Gastrocnemius medialis (tissue), 4 donors: ENCODE data around the gene CCDC192. TPM values are rescaled to one million over a fixed set of nuclear protein-coding genes. Genes with fewer than 3 reads are reported as not detected.

Source experiments
- ATAC-seq, 2 donors: fragments of 150-250 bp; one replicate each; pipeline ENCODE4 v1.9.1; 2016
- DNase-seq, 2 donors: peaks; one replicate each; pipeline ENCODE4 v3.0.0-alpha.2; 2019
- H3K27ac ChIP-seq, 4 donors: fragments of 200-600 bp; sonication (generic); 1 replicate in 1 of 4; 2 replicates in 3 of 4; pipeline ENCODE4 v1.5.1; 2016 to 2018; ENCODE audit warnings: mild to moderate bottlenecking in 2 of 4, moderate library complexity in 1 of 4
- H3K27me3 ChIP-seq, 3 donors: fragments of 200-600 bp; sonication (generic) in 2 of 3; 1 replicate in 1 of 3; 2 replicates in 2 of 3; pipeline versions ENCODE4 v1.5.1 to v1.6.0; 2016 to 2019; ENCODE audit warnings: mild to moderate bottlenecking in 1 of 3, moderate library complexity in 1 of 3
- H3K36me3 ChIP-seq, 2 donors: fragments of 200-600 bp; sonication (generic) in 1 of 2; one replicate each; pipeline ENCODE4 v1.5.1; 2017 to 2018
- H3K4me1 ChIP-seq, 2 donors: fragments of 200-600 bp; sonication (generic) in 1 of 2; one replicate each; pipeline ENCODE4 v1.5.1; 2016 to 2017; ENCODE audit warnings: mild to moderate bottlenecking in 2 of 2
- H3K4me3 ChIP-seq, 4 donors: fragments of 200-600 bp; sonication (generic) in 3 of 4; 1 replicate in 1 of 4; 2 replicates in 3 of 4; pipeline ENCODE4 v1.5.1; 2016 to 2019; ENCODE audit warnings: mild to moderate bottlenecking in 2 of 4
- H3K9me3 ChIP-seq, 3 donors: fragments of 200-600 bp; sonication (generic) in 2 of 3; 1 replicate in 1 of 3; 2 replicates in 2 of 3; pipeline ENCODE4 v1.5.1; 2016 to 2019
- CTCF ChIP-seq, 5 experiments: fragments of 450-650 bp in 3 of 5; fragments of 200-600 bp in 2 of 5; sonication (generic) in 2 of 5; IDR thresholded peaks in 4 of 5; conservative IDR thresholded peaks in 1 of 5; 1 replicate in 4 of 5; 2 replicates in 1 of 5; pipeline ENCODE4 v1.5.1; 2016 to 2019; ENCODE audit warnings: antibody characterized with exemption in 5 of 5, mild to moderate bottlenecking in 3 of 5, moderate library complexity in 3 of 5
- POLR2A ChIP-seq, 2 donors: fragments of 450-650 bp; IDR thresholded peaks; one replicate each; pipeline ENCODE4 v1.6.1; 2017; ENCODE audit warnings: antibody characterized with exemption in 2 of 2, mild to moderate bottlenecking in 2 of 2, moderate library complexity in 2 of 2
- in situ Hi-C, 4 donors: fragments of 200-750 bp; cut with MboI; loops; one replicate each; pipeline versions ENCODE4 v1.15.0 to v1.8.0; 2017; ENCODE audit warnings: low sequenced_read_pairs in 4 of 4
- intact Hi-C: fragments of 100-400 bp; cut with DNase I; formaldehyde crosslinking; loops from one replicate; pipeline ENCODE4 v1.15.1; 2023; ENCODE audit warnings: low total_unique reads
- total RNA-seq, 4 donors: library from RNA; depleted of rRNA; stranded (reverse); fragments of >200 nt; gene quantifications; one replicate each; pipeline versions ENCODE4 v1.1.0 to v1.2.3, GENCODE V29; 2016

CCDC192 gene
- total RNA-seq, 4 donors from 2014 or later: not detected

- in situ Hi-C loops: no loop called here
- no peaks in the 10 kb centered on the region for H3K9me3 ChIP-seq
- intact Hi-C loops: no loop called here
- no peak for TF ChIP-seq CTCF (IDR thresholded peaks at IDR 0.05 in 4 of 5, conservative IDR thresholded peaks at IDR 0.05 in 1 of 5)
- no peaks in the 10 kb centered on the region for H3K27me3 ChIP-seq
- no peak for ATAC-seq
- H3K4me1 ChIP-seq: peaks cover 0 to 5% of the 10 kb centered on the region in 2 donors
- H3K36me3 ChIP-seq: no peaks in the 10 kb centered on the region
- DNase-seq: no peak
- no peak overlapping the region for H3K27ac ChIP-seq
- no peak overlapping the region for H3K4me3 ChIP-seq
These were observed 209.2 kb downstream of the CCDC192 start for GRCh38 chr5:127912411-127912810.

GRCh38 chr5:127916885-127917573 is 213.8 kb downstream of the CCDC192 start:
- no peak for DNase-seq
- in situ Hi-C loops: no loop called here
- no peak overlapping the region for H3K27ac ChIP-seq

GRCh38 chr5:127919006-127919796 is 216.0 kb downstream of the CCDC192 start:
- no peaks in the 10 kb centered on the region for H3K9me3 ChIP-seq
- TF ChIP-seq POLR2A (IDR thresholded peaks at IDR 0.05) (no peak), CTCF (IDR thresholded peaks at IDR 0.05 in 4 of 5, conservative IDR thresholded peaks at IDR 0.05 in 1 of 5) (no peak)
- intact Hi-C loops: no loop called here
- H3K4me3 ChIP-seq: no peak overlapping the region
- ATAC-seq: no peak
- no peaks in the 10 kb centered on the region for H3K4me1 ChIP-seq
- no peaks in the 10 kb centered on the region for H3K27me3 ChIP-seq
- no peaks in the 10 kb centered on the region for H3K36me3 ChIP-seq
- in situ Hi-C loops: no loop called here
- no peak overlapping the region for H3K27ac ChIP-seq
- DNase-seq: no peak

More at GRCh38 chr5:127916885-127917573, 213.8 kb downstream of the CCDC192 start:
- TF ChIP-seq POLR2A (IDR thresholded peaks at IDR 0.05) (no peak), CTCF (IDR thresholded peaks at IDR 0.05 in 4 of 5, conservative IDR thresholded peaks at IDR 0.05 in 1 of 5) (no peak)
- intact Hi-C loops: no loop called here
- H3K27me3 ChIP-seq: no peaks in the 10 kb centered on the region
- no peak overlapping the region for H3K4me3 ChIP-seq
- ATAC-seq: no peak
- no peaks in the 10 kb centered on the region for H3K4me1 ChIP-seq
- no peaks in the 10 kb centered on the region for H3K9me3 ChIP-seq
- H3K36me3 ChIP-seq: no peaks in the 10 kb centered on the region

- H3K9me3 ChIP-seq: no peaks in the 10 kb centered on the region
- intact Hi-C loops (no loop called here), in situ Hi-C loops (no loop called here)
- no peaks in the 10 kb centered on the region for H3K27me3 ChIP-seq
- H3K36me3 ChIP-seq: no peaks in the 10 kb centered on the region
- H3K4me1 ChIP-seq: no peaks in the 10 kb centered on the region
- TF ChIP-seq POLR2A (IDR thresholded peaks at IDR 0.05): no peak
- TF ChIP-seq CTCF (IDR thresholded peaks at IDR 0.05 in 4 of 5, conservative IDR thresholded peaks at IDR 0.05 in 1 of 5): no peak
- H3K4me3 ChIP-seq: no peak overlapping the region
- DNase-seq: no peak
- H3K27ac ChIP-seq: no peak overlapping the region
- no peak for ATAC-seq
These were observed 216.6 kb downstream of the CCDC192 start for GRCh38 chr5:127919818-127920217.
